Smooth muscle cell (in vitro differentiated cells): ENCODE measurements around the gene ZNF319. TPM values are rescaled to one million over a fixed set of nuclear protein-coding genes. Genes with fewer than 3 reads are reported as not detected.

Experiments
- DNase-seq: peaks from one replicate; lab custom pipeline; 2025; ENCODE audit not compliant: unreplicated experiment; lab: John Stamatoyannopoulos, UW
- H2AFZ ChIP-seq: fragments of 200-600 bp; sonication (generic); 2 replicates; pipeline ENCODE4 v1.6.0; 2016; ENCODE audit warnings: antibody characterized with exemption, low read depth, mild to moderate bottlenecking
- H3F3A ChIP-seq: fragments of 200-600 bp; sonication (generic); 2 replicates; pipeline ENCODE4 v1.6.0; 2017; ENCODE audit warnings: antibody characterized with exemption, low read depth
- H3K27ac ChIP-seq: fragments of 200-600 bp; sonication (generic); 2 replicates; pipeline ENCODE4 v1.5.1; 2016; ENCODE audit warnings: low read depth, mild to moderate bottlenecking
- H3K27me3 ChIP-seq: fragments of 200-600 bp; sonication (generic); 2 replicates; pipeline ENCODE4 v1.6.1; 2016; ENCODE audit warnings: low read depth, mild to moderate bottlenecking
- H3K36me3 ChIP-seq: fragments of 200-600 bp; sonication (generic); 2 replicates; pipeline ENCODE4 v1.5.1; 2016; ENCODE audit warnings: low read depth
- H3K4me1 ChIP-seq: fragments of 200-600 bp; sonication (generic); 2 replicates; pipeline ENCODE4 v1.5.1; 2016; ENCODE audit warnings: low read depth
- H3K4me2 ChIP-seq: fragments of 200-600 bp; sonication (generic); 2 replicates; pipeline ENCODE4 v1.6.0; 2016; ENCODE audit warnings: mild to moderate bottlenecking
- H3K4me3 ChIP-seq: fragments of 200-600 bp; sonication (generic); 2 replicates; pipeline ENCODE4 v1.5.1; 2016; ENCODE audit warnings: mild to moderate bottlenecking
- H3K79me2 ChIP-seq: fragments of 200-600 bp; sonication (generic); 2 replicates; pipeline ENCODE4 v1.6.0; 2016; ENCODE audit warnings: low read depth, mild to moderate bottlenecking
- H3K9ac ChIP-seq: fragments of 200-600 bp; sonication (generic); 2 replicates; pipeline ENCODE4 v1.6.0; 2016; ENCODE audit warnings: low read depth
- H3K9me3 ChIP-seq: fragments of 200-600 bp; sonication (generic); replicated peaks from 2 replicates; pipeline ENCODE4 v1.5.1; 2016; ENCODE audit warnings: low read depth
- H4K20me1 ChIP-seq: fragments of 200-600 bp; sonication (generic); 2 replicates; pipeline ENCODE4 v1.6.0; 2016; ENCODE audit warnings: low read depth
- CTCF ChIP-seq: fragments of 200-600 bp; sonication (generic); IDR thresholded peaks from 2 replicates; pipeline ENCODE4 v1.5.1; 2017; ENCODE audit warnings: borderline replicate concordance, mild to moderate bottlenecking, antibody characterized with exemption; ENCODE audit not compliant: insufficient read depth, poor library complexity, severe bottlenecking
- WGBS: methylation state at CpG from one replicate; pipeline ENCODE4 v1.1.7; 2016; ENCODE audit warnings: low lambda C conversion rate; 5-methylcytosine and 5-hydroxymethylcytosine counted together
- polyA plus RNA-seq: library from polyadenylated mRNA; unstranded; fragments of >200 nt; fragmentation: Nextera tagmentation; extraction: Ambion mirVana; gene quantifications from 2 replicates; pipeline ENCODE4 v1.2.1, GENCODE V29; 2016
- total RNA-seq: library from RNA; depleted of rRNA; stranded (reverse); fragments of >200 nt; gene quantifications from 2 replicates; pipeline ENCODE4 v1.2.3, GENCODE V29; 2014

Gene ZNF319
- total and polyA plus RNA-seq, 2 experiments from 2014 or later: 3.1 to 4.0 TPM

- no peak overlapping the region for H3K27ac ChIP-seq
- no peaks in the 10 kb centered on the region for H3K27me3 ChIP-seq
- no peaks in the 10 kb centered on the region for H3K79me2 ChIP-seq
- no peaks in the 10 kb centered on the region for H3K4me1 ChIP-seq
- WGBS: 74% methylated on average over 19 of the region's 19 CpGs
- H3K9me3 ChIP-seq: no peaks in the 10 kb centered on the region
- no peak for TF ChIP-seq CTCF
- no peak overlapping the region for H3K4me2 ChIP-seq
- H3F3A ChIP-seq: no peaks in the 10 kb centered on the region
- no peak overlapping the region for H3K4me3 ChIP-seq
- no peak for DNase-seq
- H3K36me3 ChIP-seq: no peaks in the 10 kb centered on the region
- H4K20me1 ChIP-seq: no peaks in the 10 kb centered on the region
- H3K9ac ChIP-seq: no peak overlapping the region
- no peak overlapping the region for H2AFZ ChIP-seq
Measured at GRCh38 chr16:58047557-58048348, 47.3 kb upstream of the ZNF319 start.

DNA sequence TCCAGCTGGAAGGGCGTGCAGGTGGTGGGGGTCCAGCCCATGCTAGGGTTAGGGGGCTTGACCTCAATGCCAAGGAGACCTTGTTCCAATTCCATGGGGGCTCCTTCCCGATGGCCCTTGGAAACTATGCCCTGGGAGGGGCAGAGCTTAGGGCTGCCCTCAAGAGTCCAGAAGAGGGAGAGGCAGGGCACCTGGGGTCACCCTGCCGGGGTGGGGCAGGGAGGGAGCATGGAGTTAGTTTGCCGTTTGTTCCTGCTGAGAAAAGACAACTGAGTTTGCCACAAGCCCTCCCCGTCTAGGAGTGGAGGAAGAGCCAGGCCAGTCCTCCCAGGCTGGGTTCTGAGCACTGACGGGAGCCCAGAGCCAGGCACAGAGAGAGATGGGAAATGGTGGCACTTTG lies 46.5 kb upstream of the ZNF319 start:
- TF ChIP-seq CTCF: no peak
- H3F3A ChIP-seq: no peaks in the 10 kb centered on the region
- H2AFZ ChIP-seq: no peak overlapping the region
- no peaks in the 10 kb centered on the region for H4K20me1 ChIP-seq
- DNase-seq: no peak
- H3K79me2 ChIP-seq: no peaks in the 10 kb centered on the region
- no peaks in the 10 kb centered on the region for H3K27me3 ChIP-seq
- H3K4me1 ChIP-seq: no peaks in the 10 kb centered on the region
- H3K9ac ChIP-seq: no peak overlapping the region
- H3K4me3 ChIP-seq: no peak overlapping the region
- no peaks in the 10 kb centered on the region for H3K36me3 ChIP-seq
- H3K27ac ChIP-seq: no peak overlapping the region
- H3K9me3 ChIP-seq: no peaks in the 10 kb centered on the region
- 93% methylated on average over 5 of the region's 6 CpGs for WGBS
- H3K4me2 ChIP-seq: no peak overlapping the region

DNA sequence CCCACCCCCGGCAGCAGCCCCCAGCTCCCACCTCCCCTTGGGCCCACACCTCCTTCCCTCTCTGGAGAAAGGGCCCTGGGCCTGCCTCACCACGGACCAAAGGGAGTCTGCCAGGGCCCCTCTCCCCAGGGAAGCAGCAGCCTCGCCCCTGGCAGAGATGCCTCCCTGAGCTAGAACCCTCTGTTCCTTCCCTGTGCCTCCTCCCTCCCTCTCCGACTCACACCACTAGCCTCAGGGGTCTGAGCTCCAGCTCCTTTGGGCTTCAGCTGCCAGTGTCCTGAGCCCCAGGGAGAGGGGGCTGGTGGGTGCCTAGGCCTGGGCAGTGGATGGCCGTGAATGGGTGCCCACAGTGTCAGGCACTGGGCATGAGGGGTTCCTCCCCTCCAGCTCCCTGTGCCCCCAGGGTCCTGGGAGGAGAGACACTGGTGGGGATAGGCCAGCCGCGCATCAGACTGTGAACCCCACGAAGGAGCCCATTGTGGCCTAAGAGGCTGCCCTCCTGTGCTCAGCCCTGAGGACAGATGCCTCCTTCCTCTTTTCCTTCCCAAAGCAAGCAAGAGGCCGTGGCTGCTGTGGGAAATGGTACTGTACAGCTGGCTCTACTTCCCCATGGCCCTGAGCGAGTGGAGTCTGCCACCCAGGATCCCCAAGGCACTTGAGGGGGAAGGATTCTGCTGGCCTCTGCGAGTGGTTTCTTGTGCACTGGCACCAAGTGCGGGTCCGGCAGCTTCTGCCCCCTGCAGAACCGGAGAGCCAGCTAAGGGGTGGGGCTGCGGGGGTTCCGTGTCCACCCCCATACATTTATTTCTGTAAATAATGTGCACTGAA lies 45.8 kb upstream of the ZNF319 start:
- no peaks in the 10 kb centered on the region for H3K9me3 ChIP-seq
- TF ChIP-seq CTCF: no peak
- H3K4me2 ChIP-seq: no peak overlapping the region
- WGBS: 96% methylated on average over 14 of the region's 16 CpGs
- no peak overlapping the region for H3K4me3 ChIP-seq
- H3K27me3 ChIP-seq: no peaks in the 10 kb centered on the region
- no peaks in the 10 kb centered on the region for H3K36me3 ChIP-seq
- no peak overlapping the region for H3K27ac ChIP-seq
- H2AFZ ChIP-seq: no peak overlapping the region
- H4K20me1 ChIP-seq: no peaks in the 10 kb centered on the region
- no peaks in the 10 kb centered on the region for H3K4me1 ChIP-seq
- DNase-seq: no peak
- no peaks in the 10 kb centered on the region for H3K79me2 ChIP-seq
- H3K9ac ChIP-seq: no peak overlapping the region
- no peaks in the 10 kb centered on the region for H3F3A ChIP-seq
